Endothelial cell of umbilical vein (primary cell): ENCODE data around the gene CDC45.

Experiments used
- CTCF ChIP-seq, 2 donors: IDR thresholded peaks; 1 replicate in 1 of 2; 2 replicates in 1 of 2; pipeline ENCODE4 v1.5.1; 2011; ENCODE audit warnings: low read length in 2 of 2, mild to moderate bottlenecking in 2 of 2, moderate library complexity in 2 of 2, control low read depth in 1 of 2, inconsistent platforms in 1 of 2, low read depth in 1 of 2; ENCODE audit not compliant: insufficient read depth in 1 of 2; ENCODE audit errors: extremely low read depth in 1 of 2
- EZH2 ChIP-seq: IDR thresholded peaks from 2 replicates; pipeline ENCODE4 v1.6.1; 2012; ENCODE audit warnings: borderline replicate concordance, low read depth, mild to moderate bottlenecking, moderate library complexity, low read length, inconsistent platforms; ENCODE audit not compliant: severe bottlenecking
- MAX ChIP-seq: IDR thresholded peaks from 2 replicates; pipeline ENCODE4 v1.6.1; 2011; ENCODE audit not compliant: insufficient read depth, insufficient read length
- POLR2A ChIP-seq: IDR thresholded peaks from 2 replicates; pipeline ENCODE4 v1.6.1; 2012; ENCODE audit warnings: low read depth, mild to moderate bottlenecking, control low read depth, low read length
- POLR2AphosphoS5 ChIP-seq: IDR thresholded peaks from 2 replicates; pipeline ENCODE4 v1.6.1; 2012; ENCODE audit warnings: low read depth, mild to moderate bottlenecking, control low read depth, low read length, moderate library complexity; ENCODE audit not compliant: insufficient read depth

GRCh38 chr22:19463008-19463407 is 16.7 kb upstream of the CDC45 start:
- TF ChIP-seq CTCF (IDR thresholded peaks at IDR 0.05; ENCODE audit: extremely low read depth in 1 of 2, insufficient read depth in 1 of 2, low read depth in 1 of 2, low read length in 2 of 2): no peak
- no peak for TF ChIP-seq POLR2A
- no peak for TF ChIP-seq EZH2
- no peak for TF ChIP-seq POLR2AphosphoS5
- no peak for TF ChIP-seq MAX
